HG02588 (cell line): ENCODE data around the gene ADIG.
"Not testable (repeated sequence)": the region's sequence is repeated elsewhere in the genome, so short reads cannot be mapped to it uniquely, and the experiment has no call there.

ENCODE experiments used
- ATAC-seq: cut with Tn5 transposase; IDR thresholded peaks from one replicate; pipeline ENCODE4 v1.9.1; 2021; ENCODE audit warnings: mild to moderate bottlenecking, moderate library complexity; ENCODE audit not compliant: unreplicated experiment

Gene ADIG

DNA sequence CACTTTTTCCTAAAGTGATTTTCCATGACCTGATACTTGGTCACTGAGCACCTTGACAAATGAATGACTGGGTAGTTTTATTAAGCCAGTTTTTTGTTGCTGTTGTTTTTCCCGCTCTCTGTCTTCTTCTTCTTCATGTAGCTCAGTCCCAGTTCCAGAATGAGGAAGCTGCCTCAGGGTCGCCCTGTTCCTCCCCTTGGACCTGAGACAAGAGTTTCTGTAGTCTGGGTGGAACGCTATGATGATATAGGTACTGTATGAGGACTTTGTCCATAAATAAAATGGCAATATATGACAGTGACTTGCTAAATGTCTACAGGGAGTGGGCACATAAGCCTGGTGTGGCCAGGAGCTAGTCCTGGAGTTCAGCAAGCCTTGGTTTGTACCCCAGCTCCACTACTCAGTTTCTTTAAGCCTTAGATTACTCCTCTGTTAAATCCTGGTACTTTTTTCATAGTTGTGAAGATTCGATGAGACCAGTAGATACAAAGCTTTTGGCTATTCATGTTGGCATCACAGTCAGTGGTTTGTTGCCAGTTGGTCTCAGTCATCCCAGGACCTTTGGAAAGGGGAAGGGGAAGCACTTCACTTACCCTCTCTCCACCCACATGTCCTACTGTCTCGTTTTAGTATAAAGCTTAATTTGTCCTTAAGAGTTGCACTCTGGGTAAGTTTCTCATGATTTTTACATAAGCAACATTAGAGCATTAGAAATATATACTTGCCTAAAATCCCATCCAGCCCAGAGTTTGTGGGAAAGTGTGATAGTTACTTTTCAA lies 11.1 kb upstream of the ADIG start:
- no peak for ATAC-seq

DNA sequence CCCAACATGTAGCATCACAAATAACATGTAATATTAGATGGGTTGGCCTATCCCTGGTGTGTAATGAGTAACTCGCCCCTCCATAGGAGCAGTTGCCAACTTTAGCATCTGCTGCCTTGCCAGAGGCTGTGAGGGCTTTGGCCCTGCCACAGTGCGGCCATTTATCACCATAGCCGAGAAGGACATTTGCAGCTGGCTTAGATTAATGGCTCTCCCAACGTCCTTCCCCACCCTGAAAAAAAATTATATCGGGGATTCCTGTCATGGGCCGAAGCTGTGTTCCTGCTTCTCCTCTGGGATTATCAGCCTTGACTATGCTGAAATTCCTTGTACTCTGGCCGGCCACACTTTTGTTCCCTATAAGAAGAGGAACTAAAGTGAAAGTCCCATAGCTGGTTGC lies 7.6 kb upstream of the ADIG start:
- ATAC-seq, result no peak

- ATAC-seq, result no peak
Measured at GRCh38 chr20:38579219-38579910, 1.6 kb upstream of the ADIG start.

DNA sequence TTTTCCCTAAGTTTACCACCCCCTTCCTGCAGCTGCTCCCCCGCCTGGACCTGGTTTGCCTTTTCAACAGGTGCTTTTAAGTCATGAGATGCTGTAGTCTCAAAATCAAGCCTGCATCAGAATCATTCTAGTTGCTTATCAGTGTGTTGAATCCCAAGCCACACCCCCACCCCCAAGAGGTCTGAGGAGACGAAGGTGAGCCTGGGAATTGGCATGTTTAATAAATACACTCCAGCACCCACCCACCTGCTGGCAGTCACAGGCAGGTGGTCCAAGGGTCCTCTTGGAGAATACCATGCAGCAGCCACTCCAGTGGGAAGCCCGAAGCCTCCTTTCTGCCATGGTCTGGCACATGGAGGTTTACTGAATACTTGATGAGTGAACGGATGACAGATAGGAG lies 1.1 kb upstream of the ADIG start:
- ATAC-seq, result no peak

DNA sequence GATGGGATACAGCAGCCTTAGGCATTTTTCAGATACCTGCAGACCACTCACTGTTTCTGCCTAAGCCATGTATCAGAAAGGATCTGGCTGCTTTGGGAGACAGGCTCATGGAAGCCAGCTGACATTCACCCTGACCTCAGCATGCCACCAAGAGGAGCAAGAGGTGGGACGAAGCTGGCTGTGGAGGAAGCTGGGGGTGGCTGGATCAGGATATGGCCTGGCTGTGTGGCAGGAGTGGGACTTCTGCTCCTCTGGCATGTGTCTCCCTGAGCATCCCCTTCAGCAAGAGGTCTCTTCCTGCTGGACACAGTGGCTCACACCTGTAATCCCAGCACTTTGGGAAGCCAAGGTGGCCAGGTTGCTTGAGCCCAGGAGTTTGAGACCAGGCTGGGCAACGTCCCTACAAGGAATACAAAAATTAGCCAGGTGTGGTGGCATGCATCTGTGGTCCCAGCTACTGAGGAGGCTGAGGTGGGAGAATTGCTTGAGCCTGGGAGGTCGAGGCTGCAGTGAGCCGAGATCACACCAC lies 897 bp downstream of the ADIG start:
- ATAC-seq, result no peak

GRCh38 chr20:38583306-38583705 lies 2.3 kb downstream of the ADIG start:
- no peak for ATAC-seq

DNA sequence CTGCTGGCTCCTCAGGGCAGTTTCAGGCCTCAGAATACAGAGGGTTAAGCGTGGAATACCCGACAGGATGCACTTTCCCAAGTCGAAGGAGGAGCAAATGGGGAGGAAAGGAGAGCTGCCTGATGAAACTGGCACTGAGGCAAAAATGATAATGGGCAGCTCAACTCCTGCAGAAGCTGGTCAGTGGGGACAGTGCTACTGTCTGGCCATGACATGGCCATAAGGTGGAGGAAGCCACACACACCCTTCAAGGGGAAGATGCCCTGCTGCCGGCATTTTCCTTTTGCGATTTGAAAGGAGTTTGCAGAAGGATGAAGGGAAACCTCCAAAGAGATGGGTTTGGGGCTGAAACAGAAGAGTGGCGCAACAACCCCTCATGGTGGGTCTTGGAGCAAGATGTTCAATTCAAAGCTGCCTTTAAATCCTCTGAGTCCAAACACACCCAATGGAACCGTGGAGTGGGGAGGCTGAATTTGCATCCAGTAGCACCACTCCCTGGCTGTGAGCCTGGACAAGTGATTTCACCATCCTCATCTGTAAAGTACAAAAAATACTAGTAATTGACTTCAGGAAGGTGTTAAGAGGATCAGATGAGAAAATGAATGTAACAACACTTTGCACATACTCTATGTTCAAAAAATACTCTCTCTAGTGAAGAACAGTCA lies 3.2 kb downstream of the ADIG start:
- no peak for ATAC-seq

DNA sequence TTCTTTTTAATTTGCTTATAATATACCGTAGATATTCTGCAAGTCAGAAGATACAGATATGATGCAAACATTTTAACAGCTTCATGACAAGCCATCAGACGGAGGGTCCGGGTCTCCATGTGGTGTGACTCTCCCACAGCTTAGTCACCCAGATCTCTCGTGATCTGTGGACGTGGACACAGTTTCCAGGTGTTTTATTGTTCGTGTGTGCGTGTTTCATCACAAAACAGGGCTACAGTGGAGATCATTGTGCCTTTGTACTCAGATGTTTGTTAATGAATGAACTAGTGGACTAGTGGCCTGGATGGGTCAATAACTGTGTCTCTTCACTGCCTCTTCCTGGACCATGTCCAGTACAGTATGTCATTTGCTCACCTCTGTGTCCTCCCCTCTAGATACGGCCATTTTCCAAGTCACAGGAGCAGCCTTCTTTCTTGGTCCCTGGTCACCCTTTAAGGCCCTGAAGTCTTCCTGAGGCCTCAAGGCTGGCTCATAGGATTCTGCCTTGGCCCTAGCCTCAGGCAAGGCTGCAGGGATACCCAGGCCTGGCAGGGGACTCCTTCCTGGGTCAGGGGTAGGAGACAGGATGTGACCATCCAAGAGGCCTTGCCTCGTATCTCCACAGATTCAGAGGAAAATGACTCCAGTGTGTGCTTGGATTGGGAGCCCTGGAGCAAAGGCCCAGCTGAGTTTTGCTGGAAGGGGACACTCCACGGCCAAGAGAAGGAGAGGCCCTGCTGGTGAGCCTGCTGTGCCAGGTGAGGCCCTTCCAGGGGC lies 4.6 kb downstream of the ADIG start:
- no peak for ATAC-seq

- ATAC-seq, result no peak
Measured at GRCh38 chr20:38586181-38586525, 5.2 kb downstream of the ADIG start.

- ATAC-seq, result no peak
Measured at GRCh38 chr20:38588303-38588702, 7.3 kb downstream of the ADIG start.

DNA sequence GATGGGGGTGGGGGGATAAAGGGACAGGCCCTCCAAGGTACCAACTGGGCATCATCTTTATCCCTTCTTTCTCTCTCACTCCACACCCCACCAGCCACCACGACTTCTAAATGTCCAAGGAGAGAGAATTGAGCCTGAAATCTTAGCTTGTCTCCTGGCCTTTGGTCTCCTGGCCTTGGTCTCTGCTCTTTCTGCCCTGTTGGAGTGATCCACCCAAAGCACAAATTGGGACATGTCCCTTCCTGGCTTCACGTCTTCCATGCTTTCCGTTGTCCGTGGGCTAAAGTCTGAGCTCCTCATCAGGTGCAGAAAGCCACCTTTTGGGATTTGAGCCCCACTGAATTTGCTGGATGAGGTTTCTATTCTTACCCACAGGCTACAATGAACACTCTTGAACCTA lies 8.4 kb downstream of the ADIG start:
- ATAC-seq, result no peak

DNA sequence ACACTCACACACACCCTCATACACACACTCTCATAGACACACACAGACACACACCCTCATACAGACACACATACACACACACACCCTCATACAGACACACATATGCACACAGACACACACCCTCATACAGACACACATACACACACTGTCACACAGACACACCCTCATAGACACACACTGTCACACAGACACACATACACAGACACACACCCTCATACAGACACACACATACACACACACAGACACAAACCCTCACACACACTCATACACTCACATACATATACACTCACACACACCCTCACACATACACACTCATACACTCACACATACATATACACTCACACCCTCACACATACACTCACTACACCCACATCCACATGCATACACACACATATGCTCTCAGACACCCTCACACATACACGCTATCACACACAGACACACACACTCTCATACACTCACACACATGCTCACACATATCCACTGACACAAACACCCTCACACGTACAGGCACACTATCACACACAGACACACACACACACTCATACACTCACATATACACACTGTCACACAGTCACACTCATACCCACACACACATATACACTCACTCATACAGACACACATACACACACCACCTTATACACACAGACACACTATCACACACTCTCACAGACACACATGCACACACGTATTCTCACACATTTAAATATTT lies 9.1 kb downstream of the ADIG start:
- no peak for ATAC-seq

- ATAC-seq, result no peak
Measured at GRCh38 chr20:38590676-38591473, 9.9 kb downstream of the ADIG start.

DNA sequence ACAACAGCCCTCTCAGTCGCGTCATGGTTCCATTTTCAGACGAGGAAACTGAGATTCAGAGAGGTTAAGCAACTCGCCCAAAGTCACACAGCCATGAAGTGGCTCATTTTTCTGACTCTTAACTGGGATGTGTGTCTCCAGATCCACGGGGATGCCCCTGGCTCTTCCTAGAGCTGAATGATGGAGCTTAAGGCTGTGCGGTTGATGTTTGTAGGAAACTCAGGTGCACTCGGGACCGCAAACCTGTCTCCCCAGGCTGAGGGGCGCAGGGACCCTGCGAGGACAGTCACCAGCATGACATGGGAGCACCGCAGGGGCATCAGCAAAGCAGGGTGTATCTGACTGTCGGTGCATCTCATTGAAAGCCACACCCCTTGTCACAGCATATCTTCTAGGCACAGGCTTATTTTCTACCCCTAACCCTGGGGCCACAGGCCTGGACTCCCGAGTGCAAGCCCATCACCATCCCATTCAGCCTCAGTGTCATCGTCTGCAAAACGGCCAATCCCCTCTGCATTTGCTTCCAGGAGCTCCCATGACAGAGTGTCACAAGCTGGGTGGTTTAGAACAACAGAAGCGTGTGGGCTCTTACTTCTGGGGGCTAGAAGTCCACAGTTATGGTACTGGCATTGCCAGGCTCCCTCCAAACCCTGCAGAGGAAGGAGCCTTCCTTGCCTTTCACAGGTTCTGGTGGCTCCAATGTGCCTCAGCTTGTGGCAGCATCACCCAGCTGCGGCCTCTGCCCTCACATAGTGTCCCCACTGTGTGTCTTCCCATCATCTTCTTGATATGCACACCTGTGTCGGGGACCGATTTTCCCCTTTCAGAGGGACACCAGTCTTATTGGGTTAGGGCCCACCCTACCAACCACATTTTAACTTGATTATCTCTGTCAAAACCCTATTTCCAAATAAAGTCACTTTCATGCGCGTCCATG lies 10.7 kb downstream of the ADIG start:
- ATAC-seq, result no peak

GRCh38 chr20:38592411-38592790 lies 11.4 kb downstream of the ADIG start:
- not testable (repeated sequence) for ATAC-seq

DNA sequence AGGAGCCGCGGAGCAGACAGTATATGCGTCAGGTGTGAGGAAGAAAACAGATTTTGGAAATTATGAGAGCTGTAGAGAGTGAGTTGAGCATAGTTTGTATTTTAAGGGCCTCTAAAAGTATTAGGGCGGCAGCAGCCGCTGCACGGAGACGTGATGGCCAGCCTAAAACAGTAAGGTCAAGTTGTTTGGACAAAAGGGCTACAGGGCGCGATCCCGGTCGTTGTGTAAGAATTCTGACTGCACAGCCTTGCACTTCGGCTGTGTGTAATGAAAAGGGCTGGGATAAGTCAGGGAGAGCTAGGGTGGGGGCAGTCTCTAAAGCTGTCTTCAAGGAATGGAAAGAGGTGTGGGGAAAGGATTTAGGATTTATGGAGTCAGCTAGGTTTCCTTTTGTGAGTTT lies 13.3 kb downstream of the ADIG start:
- not testable (repeated sequence) for ATAC-seq

- not testable (repeated sequence) for ATAC-seq
Measured at GRCh38 chr20:38595886-38596285, 14.9 kb downstream of the ADIG start.

DNA sequence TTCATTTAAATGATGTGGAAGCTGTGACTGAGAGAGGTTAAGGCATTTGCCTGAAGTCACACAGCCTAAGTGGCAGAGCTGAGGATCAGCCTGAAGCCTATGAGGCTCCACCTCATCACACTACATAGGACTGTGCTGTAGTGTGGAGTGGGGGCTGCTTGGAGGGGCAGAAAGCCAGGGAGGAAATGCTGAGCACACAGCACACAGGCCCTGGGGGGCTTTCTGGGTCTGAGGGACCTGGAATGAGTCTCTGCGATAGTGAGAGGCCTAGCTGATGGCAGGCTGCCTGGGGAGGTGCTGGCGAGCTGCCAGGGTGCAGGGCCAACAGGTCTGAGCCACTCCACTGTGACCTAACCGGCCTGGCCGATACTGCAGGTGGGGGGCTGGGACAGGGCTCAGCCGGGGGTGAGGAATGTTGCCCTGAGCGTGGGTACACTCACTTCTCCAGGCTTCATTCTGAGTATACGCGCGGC lies 18.4 kb downstream of the ADIG start:
- ATAC-seq, result no peak
